UCSD-AML1 (cell line): Measurements from ENCODE around the gene CTNNBIP1.

Experiments used
- DNase-seq: peaks from one replicate; lab custom pipeline; 2025; ENCODE audit not compliant: unreplicated experiment; lab: John Stamatoyannopoulos, UW

Gene CTNNBIP1

DNA sequence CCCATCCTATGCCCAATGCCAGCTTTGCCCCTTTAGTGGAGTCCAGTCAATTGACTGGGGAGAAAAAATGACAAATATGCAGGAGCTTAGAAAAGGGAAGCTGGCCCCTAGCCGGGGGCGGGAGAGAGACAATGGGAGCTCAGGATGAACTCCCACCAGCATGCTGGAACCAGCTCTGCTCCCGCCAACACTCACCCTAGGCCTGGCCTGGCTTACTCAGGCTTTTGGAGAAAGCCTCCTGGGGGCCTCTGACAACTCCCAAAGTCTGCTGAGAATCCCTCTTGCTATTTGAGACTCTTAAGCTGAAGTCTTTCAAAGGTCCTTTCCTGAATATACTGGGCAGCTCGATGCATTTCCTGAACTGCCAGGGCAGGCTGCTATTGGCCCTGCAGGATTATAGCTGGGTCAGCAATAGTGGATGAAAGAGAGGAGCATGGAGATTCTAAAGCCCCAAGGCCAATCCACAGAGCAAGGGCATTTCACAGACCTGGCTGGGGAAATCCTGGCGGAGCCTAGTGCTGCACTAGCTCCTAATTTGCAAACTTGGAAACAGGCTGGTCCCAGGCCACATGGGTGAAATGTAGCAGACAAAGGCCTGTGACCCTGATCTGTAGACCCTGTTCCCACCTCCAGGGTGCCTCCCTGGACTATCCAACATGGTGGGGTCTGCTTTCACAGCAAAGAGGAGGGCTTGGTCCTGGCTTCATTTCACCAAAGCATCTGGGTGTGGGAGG, 50.6 kb downstream of the CTNNBIP1 start:
- no peak for DNase-seq

DNA sequence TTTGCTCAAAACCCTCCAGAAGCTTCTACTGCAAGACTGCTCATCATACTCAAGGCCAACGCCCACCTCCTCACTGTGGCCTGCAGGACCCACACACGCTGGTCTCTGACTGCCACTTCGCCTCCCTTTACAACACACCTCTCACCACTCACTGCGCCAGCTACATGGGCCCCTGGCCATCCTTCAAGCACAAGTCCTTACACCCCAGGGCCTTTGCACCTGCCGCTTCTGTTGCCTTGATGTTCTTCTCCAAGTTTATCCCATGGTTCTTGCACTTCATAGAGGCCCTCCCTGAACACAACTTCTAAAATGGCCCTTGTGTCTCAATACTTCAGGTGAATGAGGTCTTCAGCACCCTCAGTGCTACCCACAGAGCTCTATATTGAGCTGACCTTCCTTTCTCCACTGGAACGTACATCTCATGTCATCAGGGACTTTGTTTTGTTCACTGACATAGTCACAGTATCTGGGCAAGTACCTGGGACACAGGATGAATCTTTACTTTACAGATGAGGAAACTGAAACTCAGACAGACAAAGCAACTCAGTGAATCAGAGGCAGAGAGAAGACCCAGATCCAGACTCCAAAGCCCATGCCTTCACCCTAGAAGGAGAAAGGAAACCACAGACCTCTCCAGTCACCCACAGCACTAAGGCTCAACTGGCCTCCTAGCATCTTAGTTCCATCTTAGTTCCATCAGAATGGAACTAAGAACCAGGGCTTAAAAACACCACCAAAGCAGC, 51.6 kb downstream of the CTNNBIP1 start:
- DNase-seq = no peak

DNA sequence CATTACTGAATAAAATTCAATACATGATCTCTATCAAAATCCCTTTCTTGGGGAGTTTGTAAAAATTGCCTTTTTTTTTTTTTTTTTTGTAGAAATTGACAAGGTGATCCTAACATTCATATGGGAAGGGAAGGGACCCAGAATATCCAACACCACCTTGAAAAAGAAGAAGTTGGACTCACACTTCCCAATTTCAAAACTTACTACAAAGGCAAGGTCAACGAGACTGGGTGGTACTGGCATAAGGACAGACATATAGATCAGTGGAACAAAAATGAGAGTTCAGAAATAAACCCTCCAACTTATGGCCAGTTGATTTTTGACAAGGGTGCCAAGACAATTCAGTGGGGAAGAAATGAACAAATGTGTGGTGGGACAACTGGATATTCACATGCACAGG, 54.9 kb downstream of the CTNNBIP1 start:
- DNase-seq = no peak

DNA sequence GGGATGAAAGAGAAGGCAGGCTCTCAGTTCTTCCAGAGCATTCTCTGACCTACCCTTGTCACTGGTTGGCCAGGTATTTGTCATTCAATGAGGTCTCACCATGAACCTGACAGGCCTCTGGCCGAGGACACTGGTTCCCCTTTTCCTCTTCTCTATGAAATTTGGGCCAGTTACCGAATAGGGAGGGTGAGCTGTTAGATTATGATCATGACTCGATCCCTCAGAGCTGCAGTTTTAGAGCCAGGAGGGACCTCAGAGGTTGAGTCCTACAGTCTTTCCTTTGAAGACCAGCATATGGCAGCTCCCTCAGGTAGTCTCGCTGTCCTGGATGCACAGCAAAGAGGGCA, 56.8 kb downstream of the CTNNBIP1 start:
- DNase-seq = no peak

DNA sequence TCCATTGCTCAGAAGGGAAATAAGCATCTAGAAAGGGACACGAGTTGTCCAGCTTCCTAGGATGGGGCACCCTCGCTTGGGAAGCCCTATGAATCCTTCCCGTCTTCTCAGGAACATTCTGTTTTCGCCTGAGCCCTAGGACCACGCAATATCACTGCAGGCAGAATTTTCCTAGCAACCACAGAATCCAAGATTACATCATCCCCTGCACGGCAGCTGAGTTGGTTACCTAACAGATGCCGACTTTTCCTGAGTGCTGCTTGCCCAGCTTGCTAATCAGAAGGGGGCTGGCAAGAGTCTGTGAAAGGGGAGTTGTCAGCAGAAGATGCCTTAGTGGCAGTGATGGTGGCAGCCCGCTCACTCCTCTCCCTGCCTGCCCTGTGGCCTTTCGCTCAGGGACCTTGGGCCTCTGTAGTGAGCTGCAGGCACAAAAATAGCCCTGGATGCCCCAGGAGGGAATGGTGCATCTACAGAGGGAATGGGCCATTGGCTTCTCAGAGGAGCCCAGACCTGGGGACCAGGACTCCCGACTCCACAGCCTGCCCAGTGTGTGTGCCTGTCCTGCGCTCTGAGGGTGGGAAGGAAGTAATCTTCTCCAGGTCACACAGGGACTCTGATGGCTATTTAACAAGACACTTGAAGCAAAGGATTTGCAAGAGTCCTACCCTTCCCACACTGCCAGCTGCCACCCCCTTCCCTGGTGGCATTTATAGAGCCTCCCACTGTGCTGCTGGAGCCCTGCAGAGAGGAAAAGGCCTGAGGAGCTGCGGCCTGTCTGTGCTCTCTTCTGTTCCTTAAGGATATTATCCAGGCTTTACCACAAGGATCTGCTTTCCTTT, 57.4 kb downstream of the CTNNBIP1 start:
- DNase-seq = no peak

DNA sequence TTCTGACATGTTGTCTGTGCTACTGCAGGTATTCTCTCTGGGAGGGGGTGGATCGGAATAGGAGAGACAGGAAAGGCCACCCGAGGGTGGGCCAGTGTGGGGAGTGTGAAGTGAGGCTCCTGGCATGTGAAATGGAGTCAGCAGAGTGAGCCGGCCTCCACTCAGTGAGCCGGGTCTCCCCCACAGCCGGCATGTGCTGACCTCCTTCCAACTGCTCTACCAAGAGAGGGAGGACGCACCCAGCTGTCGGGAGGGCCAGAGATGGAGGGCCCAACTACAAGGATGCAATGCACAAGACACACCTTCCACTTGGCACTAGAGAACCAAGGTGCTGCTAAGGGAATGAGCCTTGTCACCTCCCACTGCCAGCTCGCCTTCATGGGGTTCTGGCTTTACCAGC, 58.1 kb downstream of the CTNNBIP1 start:
- DNase-seq = no peak

DNA sequence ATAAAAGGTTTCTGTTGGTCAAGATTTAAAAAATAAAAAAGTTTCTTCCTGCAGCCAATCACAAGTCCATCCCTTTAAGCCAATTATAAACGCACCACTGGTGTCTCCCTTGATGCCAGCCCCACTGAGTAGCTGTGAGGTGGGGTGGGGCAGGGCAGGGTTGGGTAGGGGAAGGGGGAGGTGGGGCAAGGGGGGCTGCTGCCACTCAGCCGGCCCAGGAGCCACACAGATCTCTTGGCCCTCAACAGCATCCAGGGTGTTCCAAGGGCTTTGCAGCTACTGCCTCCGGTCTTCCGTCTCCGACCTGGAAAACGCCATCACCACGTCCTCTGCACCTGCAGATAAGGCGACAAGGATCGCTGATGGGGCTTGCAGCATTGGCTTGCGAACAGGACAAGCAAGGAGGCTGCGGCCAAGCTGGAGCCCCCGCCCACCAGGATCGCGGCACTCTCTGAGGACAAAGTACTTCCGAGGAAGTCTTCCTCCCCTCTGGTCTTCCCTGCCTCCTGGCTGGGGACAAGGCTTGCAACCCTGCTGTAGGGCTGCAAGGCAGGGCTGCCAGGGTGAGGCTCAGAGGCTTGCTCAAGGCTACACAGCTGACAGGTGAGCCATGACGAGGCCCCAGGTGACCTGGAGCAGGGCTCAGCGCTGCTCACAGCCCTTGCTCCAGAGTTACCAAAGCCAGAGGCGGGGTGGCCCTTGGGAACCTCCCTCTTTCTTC, 59.5 kb downstream of the CTNNBIP1 start:
- no peak for DNase-seq

DNA sequence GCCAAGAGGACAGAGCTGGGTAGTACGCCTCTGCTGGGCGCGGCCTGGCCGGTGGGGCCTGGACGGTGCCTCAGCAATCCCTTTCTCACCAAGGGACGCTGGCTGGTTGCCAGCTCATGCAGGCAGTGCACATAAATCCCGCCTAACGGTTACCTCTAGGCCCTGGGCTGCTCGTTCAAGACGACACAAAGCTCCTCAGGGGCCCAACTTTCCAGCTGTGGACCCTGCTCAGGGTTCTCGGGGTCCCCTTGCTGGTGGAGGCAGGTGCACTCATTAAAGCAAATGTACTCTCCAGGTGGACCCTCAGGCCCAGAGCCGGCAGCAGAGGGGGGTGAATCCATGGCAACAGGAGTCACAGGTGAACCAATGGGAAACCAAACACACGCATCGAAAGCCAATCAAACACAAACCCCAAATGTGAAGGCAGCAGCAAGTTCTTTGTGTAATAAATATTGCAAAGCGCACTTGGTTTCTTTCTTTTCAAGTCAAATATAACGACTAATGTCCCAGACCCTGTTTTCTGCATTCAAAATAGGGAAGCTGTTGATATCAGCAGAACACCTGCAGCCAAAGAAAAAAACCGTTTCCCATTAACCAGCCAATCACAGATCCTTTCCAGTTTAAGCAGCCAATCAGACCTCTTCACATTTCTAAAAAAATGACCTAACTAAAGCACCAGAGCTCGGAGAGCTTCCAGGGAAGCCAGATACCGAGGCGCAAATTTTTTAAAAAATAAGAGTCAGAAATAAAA, 60.2 kb downstream of the CTNNBIP1 start:
- DNase-seq = no peak

DNA sequence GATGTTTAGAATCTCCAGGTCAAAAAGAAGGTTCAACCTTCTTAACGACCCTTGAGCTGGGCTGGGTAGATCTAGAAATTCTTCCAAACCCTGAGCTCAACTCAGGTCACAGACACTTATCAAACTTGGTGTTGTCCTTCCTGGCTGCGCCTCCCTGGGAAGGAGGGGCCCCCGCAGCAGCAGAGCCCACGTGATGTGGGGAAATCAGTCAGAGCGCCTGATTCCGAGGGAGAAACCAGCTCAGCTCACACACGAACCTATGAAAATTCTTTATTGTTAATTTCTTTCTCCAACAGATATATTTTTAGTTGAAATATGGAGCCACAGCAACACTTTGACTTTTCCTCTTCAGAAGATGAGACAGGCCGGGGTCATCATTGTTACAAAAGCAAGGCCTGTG, 62.0 kb downstream of the CTNNBIP1 start:
- no peak for DNase-seq

DNA sequence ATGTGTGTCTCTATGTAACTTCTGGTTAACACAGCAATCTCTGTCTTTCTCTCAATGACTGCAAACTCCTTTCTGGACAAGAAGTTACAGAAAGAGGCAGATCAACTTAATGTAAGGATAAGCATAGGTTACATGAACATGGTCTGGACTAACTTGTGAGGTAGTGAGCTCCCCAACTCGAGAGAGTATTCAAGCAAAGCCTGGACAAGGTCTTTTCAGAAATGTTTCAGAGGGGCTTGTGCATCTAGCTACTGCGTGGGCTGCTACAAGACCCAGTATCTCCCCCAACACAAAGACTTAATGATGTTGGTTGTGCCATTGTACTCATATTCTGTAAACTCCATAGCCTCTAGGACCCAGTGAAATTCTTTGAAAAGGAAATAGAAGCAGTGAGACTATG, 62.8 kb downstream of the CTNNBIP1 start:
- DNase-seq = no peak

DNA sequence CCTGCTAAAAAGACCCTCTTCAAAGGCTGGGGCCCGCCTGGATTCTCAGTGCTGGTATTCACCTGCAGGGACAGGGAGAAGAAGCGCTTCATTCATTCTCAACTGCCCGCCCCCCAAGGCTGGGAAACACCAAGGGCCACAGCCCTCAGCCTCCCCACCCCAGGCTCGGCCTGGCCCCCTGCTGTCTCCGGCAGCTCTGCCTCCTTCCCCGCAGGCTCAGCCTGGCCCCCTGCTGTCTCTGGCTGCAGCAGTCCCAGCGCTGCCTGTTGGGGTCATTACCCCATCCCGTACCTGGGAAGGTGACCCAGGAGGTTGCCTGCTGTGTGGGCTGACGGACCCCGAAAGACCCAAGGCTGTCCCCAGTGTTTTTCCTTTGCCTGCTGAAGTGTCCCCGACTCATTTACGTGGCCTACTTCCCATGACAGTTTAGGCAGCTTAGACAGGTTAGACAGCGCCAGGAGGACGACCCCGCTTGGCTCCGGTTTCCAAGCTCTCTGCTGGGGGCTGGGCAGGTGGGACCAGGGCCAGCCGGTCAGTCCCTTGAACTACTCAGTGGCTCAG, 63.4 kb downstream of the CTNNBIP1 start:
- DNase-seq = no peak

DNA sequence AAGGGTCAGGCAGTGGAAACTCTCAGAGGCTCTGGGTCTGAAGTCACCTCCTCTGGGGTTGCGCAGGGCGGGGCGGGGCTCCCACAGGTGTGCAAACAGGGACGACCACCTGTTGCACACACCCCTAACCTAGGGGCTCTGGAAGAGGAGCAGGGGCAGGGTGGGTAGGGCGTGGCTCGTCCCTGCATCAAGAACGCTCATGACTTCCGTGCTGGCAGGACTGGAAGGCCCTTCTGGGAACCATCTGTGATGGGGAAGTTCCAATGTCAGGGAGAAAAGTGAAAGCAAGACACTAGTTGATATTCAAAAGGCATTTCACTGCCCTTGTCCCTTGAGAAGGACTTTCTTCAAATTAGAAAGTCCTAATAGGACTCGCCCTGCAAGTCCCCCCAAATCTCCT, 64.2 kb downstream of the CTNNBIP1 start:
- DNase-seq = no peak

DNA sequence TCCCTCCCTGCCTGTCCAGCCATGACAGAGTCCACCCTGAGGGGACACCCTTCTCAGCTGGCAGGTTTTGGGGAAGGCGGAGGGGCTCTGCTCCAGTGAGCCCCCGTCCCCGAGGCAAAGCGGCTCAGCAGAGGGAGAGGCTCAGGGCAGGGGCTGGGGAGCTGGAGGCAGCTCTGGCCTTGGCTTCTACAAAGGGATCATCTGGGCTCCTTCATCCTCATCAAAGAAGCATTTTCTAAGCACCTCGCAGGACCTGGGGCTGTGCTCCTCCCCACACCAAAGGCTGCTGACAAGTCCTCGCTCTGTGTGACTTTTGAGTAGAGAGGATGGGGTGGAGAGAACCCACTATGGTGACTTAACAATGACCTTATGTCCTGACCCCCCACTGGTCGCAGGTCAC, 65.3 kb downstream of the CTNNBIP1 start:
- DNase-seq = no peak

DNA sequence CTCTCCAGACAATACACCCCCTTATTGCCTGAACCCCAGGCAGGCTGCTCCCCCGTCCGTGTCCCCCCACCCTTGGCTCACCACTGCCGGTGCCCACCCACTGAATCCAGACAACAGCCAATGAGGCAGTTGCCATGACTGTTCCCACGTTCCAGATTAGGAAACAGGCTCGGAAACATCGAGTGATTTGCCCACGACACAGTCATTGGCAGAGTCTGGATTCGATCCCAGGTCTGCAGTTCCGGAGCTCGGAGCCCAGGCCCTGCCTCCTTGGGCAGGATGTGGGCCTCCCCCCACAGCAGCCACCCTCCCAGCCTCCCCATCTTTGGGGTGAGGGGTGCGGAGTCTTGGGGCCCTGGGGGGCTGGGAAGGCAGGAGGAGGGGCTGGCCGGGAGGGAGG, 66.0 kb downstream of the CTNNBIP1 start:
- DNase-seq = no peak

DNA sequence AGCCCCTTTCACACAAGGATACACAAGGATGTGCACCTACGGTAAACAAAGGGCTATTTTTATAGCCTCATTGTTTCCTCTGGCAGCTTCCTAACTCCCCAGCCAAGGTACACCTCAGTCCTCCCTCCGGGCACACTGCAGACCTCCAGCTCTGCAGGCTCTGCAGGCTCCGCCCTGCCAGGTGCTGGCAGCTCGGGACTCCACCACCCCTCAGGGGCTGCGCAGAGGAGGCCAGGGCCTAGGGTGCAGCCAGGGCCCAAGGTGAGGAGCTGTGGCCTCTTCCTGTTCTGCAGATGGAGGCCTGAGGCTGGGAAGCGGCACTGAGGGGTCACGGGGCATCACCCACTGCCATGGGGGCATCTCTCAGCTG, 66.5 kb downstream of the CTNNBIP1 start:
- DNase-seq = no peak

DNA sequence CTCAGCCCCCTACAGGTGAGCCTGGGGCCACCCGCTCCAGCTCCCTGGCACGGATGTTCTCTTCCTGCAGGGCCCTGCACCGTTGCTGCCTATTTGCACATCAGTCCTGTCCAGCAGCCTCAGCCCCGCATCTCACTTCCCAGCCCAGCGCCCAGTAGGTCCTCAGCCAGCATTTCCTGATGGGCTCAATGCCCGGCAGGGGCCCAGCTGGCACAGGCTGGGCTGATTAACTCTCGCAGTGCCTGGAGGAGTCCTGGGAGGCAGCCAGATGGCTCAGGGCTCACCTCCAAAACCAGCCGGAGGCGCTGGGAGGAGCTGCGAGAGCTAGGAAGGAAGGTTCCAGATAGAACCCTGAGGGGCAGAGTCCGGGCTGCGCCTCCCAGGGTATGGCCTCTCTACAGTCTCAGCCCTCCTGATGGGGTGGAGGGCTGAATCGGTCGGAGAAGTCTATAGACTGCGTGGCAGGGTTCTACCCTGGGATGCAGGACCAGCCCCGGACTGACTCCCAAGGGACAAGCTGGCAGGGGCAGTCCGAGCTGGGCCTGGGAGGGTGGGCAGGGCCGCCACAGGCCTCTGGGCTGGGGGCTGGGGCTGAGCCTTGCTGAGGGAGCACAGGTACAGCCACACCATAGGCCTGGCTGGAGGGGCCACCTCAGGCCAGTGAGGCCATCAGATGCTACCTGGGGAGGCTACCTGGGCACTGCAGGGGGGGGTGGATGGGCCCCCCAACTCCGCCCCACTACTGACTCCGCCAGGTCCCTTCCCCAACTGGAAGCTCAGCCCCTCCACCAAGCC, 67.1 kb downstream of the CTNNBIP1 start:
- DNase-seq = no peak

DNA sequence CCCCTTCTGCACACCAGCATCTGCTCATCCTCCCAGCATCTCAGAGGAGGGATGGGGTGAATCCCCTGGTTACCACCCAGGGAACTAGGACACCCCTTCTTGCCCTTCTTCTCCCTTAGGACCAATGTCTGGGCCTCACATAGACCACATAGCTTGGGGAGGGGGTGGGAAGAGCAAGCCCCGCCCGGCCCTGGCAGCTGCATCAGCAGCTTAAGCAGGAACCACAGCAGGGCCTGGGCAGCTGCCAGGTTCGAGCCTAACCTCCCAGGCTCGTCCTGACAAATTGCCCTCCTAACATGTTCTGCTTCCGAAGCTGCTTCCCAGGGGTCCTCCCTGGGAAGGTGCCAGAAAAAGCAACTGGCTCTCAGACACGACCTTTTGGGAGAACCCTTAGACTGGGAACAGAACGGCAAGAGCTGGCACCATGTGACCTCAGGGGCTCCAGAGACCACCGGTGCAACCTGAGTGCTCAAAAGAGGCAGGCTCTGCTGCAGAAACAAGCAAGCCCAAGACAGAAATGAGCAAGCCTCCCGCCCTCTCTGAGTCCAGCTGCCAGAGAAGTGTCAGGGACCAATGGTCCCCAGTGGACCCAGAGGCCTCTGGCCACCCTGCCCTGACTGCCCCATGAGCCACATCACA, 67.9 kb downstream of the CTNNBIP1 start:
- no peak for DNase-seq

DNA sequence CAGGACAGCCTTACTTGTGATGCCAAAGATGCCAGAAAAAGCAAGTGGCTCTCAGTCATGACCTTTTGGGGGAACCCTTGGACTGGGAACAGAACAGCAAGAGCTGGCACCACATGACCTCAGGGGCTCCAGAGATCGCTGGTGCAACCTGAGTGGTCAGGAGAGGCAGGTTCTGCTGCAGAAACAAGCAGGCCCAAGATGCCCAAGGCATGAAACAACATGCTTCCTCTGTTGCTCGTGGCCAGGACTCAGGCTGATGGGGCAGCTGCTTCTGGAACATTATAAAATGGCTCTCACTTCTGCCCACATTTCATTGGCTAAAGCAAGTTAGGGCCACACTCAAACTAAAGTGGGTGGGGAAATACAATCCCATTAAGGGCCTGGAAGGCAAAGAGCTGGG, 68.6 kb downstream of the CTNNBIP1 start:
- no peak for DNase-seq

DNA sequence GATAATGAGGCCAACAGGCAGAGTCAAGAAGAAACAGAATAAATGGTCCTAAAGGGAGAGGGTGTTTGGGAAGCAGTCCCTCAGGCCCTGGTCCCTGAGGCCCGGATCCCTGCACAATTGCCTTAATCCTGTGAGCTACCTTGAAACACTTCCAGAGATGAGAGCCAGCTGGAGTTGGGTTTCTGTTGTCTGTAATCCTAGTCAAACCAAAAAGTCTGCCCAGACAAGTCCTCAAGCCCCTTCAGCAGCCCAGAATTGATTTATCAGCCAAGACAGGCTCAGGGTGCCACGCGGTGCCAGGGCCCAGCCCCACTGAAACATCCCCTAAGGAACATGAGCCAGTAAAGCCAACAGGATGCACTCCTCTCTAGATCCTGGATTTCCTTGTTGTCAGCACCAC, 69.9 kb downstream of the CTNNBIP1 start:
- DNase-seq = no peak
